Thymus (tissue), 11 donors: ENCODE data around the gene REV3L. TPM values are rescaled to one million over a fixed set of nuclear protein-coding genes. Genes with fewer than 3 reads are reported as not detected.

Source experiments
- DNase-seq, 9 donors: peaks; one replicate each; pipeline ENCODE4 v3.0.0-alpha.2; 2013; ENCODE audit warnings: low spot score in 9 of 9, low read depth in 6 of 9, missing footprints in 1 of 9
- H3K27ac ChIP-seq, 2 donors: one replicate each; pipeline ENCODE4 v1.5.1; 2013; ENCODE audit warnings: control low read depth in 1 of 2, low read depth in 1 of 2, low read length in 1 of 2, mild to moderate bottlenecking in 1 of 2, moderate library complexity in 1 of 2
- H3K27me3 ChIP-seq, 2 donors: one replicate each; pipeline ENCODE4 v1.5.1; 2013; ENCODE audit warnings: low read length in 1 of 2; ENCODE audit not compliant: control insufficient read depth in 2 of 2, insufficient read depth in 1 of 2
- H3K36me3 ChIP-seq, 2 donors: one replicate each; pipeline ENCODE4 v1.5.1; 2013; ENCODE audit warnings: low read length in 1 of 2, mild to moderate bottlenecking in 1 of 2, moderate library complexity in 1 of 2; ENCODE audit not compliant: control insufficient read depth in 2 of 2, insufficient read depth in 2 of 2
- H3K4me1 ChIP-seq, 2 donors: one replicate each; pipeline ENCODE4 v1.5.1; 2013; ENCODE audit warnings: low read length in 2 of 2; ENCODE audit not compliant: control insufficient read depth in 2 of 2, insufficient read depth in 2 of 2
- H3K4me3 ChIP-seq, 2 donors: one replicate each; pipeline ENCODE4 v1.5.1; 2013; ENCODE audit warnings: low read length in 2 of 2, control low read depth in 1 of 2, mild to moderate bottlenecking in 1 of 2
- H3K9me3 ChIP-seq, 2 donors: one replicate each; pipeline ENCODE4 v1.5.1; 2013; ENCODE audit warnings: low read length in 1 of 2, mild to moderate bottlenecking in 1 of 2; ENCODE audit not compliant: control insufficient read depth in 2 of 2, insufficient read depth in 1 of 2
- WGBS: extraction: QIAGEN DNeasy Blood & Tissue Kit; methylation state at CpG from one replicate; pipeline ENCODE4 v1.1.7; 2013; 5-methylcytosine and 5-hydroxymethylcytosine counted together
- polyA plus RNA-seq: library from polyadenylated mRNA; stranded (reverse); fragments of 200-250 nt; gene quantifications from one replicate; pipeline ENCODE4 v1.2.3, GENCODE V29; 2013
- total RNA-seq: library from RNA; stranded (reverse); fragments of 120-200 nt; gene quantifications from one replicate; pipeline ENCODE4 v1.2.4, GENCODE V29; 2013
- donor health status: healthy.

REV3L gene
- total and polyA plus RNA-seq, 2 donors = 21.2 to 29.4 TPM

DNA sequence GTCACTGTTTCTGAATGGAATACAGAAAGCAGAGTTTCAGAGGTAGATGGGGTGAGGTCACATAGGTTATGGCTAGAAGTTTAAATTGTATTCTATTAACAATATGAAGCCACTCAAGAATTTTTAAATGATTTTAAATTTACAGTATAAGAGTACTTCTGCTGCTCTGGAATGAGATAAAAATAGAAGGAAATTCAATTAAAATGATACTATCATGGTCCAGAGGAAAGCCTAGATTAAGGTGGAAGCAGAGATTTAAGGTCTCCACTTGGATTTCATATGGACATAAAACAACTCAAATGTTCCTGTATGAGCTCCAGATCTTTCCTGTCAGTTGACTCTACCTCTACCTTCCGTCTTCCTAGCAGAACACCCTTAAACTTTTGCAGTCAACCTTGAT, 68.6 kb downstream of the REV3L start:
- no peaks in the 10 kb centered on the region for H3K9me3 ChIP-seq
- peaks cover 17 to 37% of the 10 kb centered on the region in 2 donors for H3K36me3 ChIP-seq
- H3K4me1 ChIP-seq = no peaks in the 10 kb centered on the region
- no peak overlapping the region for H3K4me3 ChIP-seq
- WGBS = 98% methylated on average over 1 of the region's 1 CpG
- H3K27ac ChIP-seq = no peak overlapping the region
- no peaks in the 10 kb centered on the region for H3K27me3 ChIP-seq
- no peak for DNase-seq

- Histone ChIP-seq H3K4me1 (no peaks in the 10 kb centered on the region), H3K27me3 (no peaks in the 10 kb centered on the region), H3K9me3 (no peaks in the 10 kb centered on the region), H3K4me3 (no peak overlapping the region), H3K27ac (no peak overlapping the region), H3K36me3 (peaks cover 17 to 49% of the 10 kb centered on the region in 2 donors)
- 79% methylated on average over 4 of the region's 4 CpGs for WGBS
- DNase-seq = no peak
Observed at GRCh38 chr6:111411978-111412566, 70.9 kb downstream of the REV3L start.

GRCh38 chr6:111411046-111411445, 72.0 kb downstream of the REV3L start:
- Histone ChIP-seq H3K9me3 (no peaks in the 10 kb centered on the region), H3K27ac (no peak overlapping the region), H3K36me3 (peaks cover 21 to 53% of the 10 kb centered on the region in 2 donors), H3K4me3 (no peak overlapping the region), H3K4me1 (no peaks in the 10 kb centered on the region), H3K27me3 (no peaks in the 10 kb centered on the region)
- DNase-seq = no peak
- 94% methylated on average over 4 of the region's 4 CpGs for WGBS

DNA sequence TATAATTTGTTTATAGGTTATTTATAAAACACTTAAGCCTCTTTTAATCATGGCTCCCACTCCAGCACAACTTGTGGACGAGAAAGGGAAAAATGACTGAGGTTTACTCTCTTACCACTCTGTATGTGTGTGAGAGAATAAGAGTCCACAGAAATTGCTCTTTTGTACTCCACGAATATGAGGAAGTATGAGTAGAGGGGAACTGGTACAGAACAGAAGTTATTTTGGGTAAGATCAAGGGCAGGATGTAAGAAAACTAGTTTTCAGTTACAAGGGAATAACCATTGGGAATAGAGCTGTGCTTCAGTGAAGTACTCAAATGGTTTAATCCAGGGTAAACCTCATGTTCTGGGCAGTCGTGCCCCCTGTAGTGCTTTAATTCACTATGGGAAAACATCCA, 72.6 kb downstream of the REV3L start:
- Histone ChIP-seq H3K27me3 (no peaks in the 10 kb centered on the region), H3K27ac (no peak overlapping the region), H3K9me3 (no peaks in the 10 kb centered on the region), H3K4me3 (no peak overlapping the region), H3K4me1 (no peaks in the 10 kb centered on the region), H3K36me3 (peaks cover 18 to 49% of the 10 kb centered on the region in 2 donors)
- WGBS = 55% methylated on average over 3 of the region's 3 CpGs
- no peak for DNase-seq

GRCh38 chr6:111409430-111409829, 73.6 kb downstream of the REV3L start:
- Histone ChIP-seq H3K27me3 (no peaks in the 10 kb centered on the region), H3K4me3 (no peak overlapping the region), H3K36me3 (peaks cover 17 to 48% of the 10 kb centered on the region in 2 donors), H3K4me1 (no peaks in the 10 kb centered on the region), H3K27ac (no peak overlapping the region), H3K9me3 (peaks cover 0 to 2% of the 10 kb centered on the region in 2 donors)
- no peak for DNase-seq
- 98% methylated on average over 1 of the region's 1 CpG for WGBS

- no peak for DNase-seq
- H3K36me3 ChIP-seq = peaks cover 27 to 57% of the 10 kb centered on the region in 2 donors
Observed at GRCh38 chr6:111407686-111408085, 75.3 kb downstream of the REV3L start.

DNA sequence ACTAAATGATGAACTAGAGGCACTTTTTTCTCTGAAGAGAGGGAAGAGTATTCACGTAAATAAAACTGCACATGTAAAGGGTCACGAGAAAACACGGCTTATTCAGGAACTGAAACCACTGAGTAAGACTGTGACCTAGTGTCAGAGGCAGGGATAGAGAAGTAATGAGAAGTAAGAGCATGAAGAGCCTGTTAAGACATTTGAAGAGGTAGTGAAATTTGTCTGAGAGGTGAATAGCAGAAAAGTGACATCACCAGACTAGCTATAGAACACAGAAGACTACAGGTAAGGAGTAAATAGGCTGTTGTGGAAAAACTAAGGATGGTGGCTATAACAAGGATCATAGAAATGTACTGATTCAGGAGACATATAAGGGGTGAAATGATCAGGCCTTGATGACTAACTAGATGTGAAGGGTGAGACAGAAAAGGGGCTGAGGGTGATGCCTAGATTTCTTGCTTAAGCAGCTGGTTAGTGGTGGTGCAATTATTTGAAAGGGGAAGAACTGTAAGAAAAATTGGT, 76.8 kb downstream of the REV3L start:
- WGBS = 64% methylated on average over 3 of the region's 3 CpGs
- Histone ChIP-seq H3K9me3 (peaks cover 0 to 2% of the 10 kb centered on the region in 2 donors), H3K4me1 (no peaks in the 10 kb centered on the region), H3K27ac (no peak overlapping the region), H3K27me3 (no peaks in the 10 kb centered on the region), H3K36me3 (peaks cover 27 to 59% of the 10 kb centered on the region in 2 donors), H3K4me3 (no peak overlapping the region)
- DNase-seq = peak in 2 of 9 donors; percentile 10 to 40

More at GRCh38 chr6:111407686-111408085, 75.3 kb downstream of the REV3L start:
- Histone ChIP-seq H3K27ac (no peak overlapping the region), H3K27me3 (no peaks in the 10 kb centered on the region), H3K4me3 (no peak overlapping the region), H3K9me3 (peaks cover 0 to 2% of the 10 kb centered on the region in 2 donors), H3K4me1 (no peaks in the 10 kb centered on the region)
- WGBS = 96% methylated on average over 4 of the region's 4 CpGs

DNA sequence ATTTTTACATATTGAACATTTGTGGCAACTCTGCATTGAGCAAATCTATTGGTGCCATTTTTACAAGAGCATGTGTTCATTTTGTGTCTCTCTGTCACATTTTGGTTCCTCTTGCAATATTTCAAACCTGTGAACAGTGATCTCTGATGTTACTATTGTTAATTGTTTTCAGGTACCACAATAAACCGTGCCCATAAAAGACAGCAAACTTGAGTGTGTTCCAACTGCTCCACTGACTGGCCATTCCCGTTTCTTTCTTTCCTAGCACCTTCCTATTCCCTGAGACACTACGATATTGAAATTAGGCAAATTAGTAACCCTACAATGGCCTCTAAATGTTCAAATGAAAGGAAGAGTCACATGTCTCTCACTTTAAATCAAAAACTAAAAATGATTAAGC, 79.6 kb downstream of the REV3L start:
- Histone ChIP-seq H3K9me3 (peaks cover 0 to 2% of the 10 kb centered on the region in 2 donors), H3K36me3 (peaks cover 17 to 51% of the 10 kb centered on the region in 2 donors), H3K4me3 (no peak overlapping the region), H3K4me1 (no peaks in the 10 kb centered on the region), H3K27ac (no peak overlapping the region), H3K27me3 (no peaks in the 10 kb centered on the region)
- WGBS = 98% methylated on average over 3 of the region's 3 CpGs
- no peak for DNase-seq

- no peak for DNase-seq
- Histone ChIP-seq H3K9me3 (no peaks in the 10 kb centered on the region), H3K4me3 (no peak overlapping the region), H3K27ac (no peak overlapping the region), H3K36me3 (peaks cover 16 to 37% of the 10 kb centered on the region in 2 donors), H3K27me3 (no peaks in the 10 kb centered on the region), H3K4me1 (no peaks in the 10 kb centered on the region)
- WGBS = 98% methylated on average over 3 of the region's 3 CpGs
Observed at GRCh38 chr6:111399626-111400025, 83.4 kb downstream of the REV3L start.
